ENCODE measurements around the gene IFITM1. TPM values are rescaled to one million over a fixed set of nuclear protein-coding genes. Genes with fewer than 3 reads are reported as not detected.

IFITM1 gene
- total and polyA plus RNA-seq, 2 of the 8 experiments (the other 6 are each of a cell fraction or from before 2014, with no cell fraction given) = 394 to 1,464 TPM

DNA sequence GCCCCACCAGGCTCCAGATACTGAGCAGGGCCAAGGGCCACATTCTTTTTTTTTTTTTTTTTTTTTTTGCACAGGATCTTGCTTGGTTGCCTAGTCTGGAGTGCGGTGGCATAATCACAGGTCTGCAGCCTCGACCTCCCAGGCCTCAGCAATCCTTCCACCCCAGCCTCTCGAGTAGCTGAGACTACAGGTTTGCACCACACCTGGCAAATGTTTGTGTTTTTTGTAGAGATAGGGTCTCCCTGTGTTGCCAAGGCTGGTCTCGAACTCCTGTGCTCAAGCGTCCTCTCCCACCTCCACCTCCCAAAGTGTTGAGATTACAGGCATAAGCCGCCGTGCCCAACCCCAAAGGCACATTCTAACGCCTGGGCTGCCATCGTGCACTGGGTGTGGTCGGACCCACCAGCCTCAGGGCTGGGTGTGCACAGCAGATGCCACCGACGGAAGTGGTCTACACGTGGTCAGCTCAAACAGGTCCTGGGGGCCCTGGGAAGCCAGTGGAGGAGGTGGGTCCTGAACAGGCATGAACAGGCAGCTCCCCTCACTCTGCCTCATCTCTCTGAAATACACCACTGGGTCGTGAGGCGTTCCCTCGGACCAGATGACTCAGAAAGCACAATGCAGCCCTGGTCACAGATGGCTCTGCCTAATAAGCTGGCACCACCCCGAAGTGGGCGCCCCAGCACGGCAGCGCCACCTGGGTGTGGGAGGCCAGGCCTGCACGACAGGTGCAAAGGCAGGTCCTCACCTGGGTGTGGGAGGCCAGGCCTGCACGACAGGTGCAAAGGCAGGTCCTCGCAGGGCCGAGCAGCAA is 50.3 kb downstream of the IFITM1 start (continued):
- no peak for TF ChIP-seq NRF1 (IDR thresholded peaks at IDR 0.05; ENCODE audit: low read depth, low read length)
- TF ChIP-seq, protein P1, sequence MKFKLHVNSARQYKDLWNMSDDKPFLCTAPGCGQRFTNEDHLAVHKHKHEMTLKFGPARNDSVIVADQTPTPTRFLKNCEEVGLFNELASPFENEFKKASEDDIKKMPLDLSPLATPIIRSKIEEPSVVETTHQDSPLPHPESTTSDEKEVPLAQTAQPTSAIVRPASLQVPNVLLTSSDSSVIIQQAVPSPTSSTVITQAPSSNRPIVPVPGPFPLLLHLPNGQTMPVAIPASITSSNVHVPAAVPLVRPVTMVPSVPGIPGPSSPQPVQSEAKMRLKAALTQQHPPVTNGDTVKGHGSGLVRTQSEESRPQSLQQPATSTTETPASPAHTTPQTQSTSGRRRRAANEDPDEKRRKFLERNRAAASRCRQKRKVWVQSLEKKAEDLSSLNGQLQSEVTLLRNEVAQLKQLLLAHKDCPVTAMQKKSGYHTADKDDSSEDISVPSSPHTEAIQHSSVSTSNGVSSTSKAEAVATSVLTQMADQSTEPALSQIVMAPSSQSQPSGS (IDR thresholded peaks at IDR 0.05; ENCODE audit: low read length) = no peak
- no peak for TF ChIP-seq JUN (IDR thresholded peaks at IDR 0.05; ENCODE audit: low read depth, low read length)
- TF ChIP-seq, protein P2, sequence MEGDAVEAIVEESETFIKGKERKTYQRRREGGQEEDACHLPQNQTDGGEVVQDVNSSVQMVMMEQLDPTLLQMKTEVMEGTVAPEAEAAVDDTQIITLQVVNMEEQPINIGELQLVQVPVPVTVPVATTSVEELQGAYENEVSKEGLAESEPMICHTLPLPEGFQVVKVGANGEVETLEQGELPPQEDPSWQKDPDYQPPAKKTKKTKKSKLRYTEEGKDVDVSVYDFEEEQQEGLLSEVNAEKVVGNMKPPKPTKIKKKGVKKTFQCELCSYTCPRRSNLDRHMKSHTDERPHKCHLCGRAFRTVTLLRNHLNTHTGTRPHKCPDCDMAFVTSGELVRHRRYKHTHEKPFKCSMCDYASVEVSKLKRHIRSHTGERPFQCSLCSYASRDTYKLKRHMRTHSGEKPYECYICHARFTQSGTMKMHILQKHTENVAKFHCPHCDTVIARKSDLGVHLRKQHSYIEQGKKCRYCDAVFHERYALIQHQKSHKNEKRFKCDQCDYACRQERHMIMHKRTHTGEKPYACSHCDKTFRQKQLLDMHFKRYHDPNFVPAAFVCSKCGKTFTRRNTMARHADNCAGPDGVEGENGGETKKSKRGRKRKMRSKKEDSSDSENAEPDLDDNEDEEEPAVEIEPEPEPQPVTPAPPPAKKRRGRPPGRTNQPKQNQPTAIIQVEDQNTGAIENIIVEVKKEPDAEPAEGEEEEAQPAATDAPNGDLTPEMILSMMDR (IDR thresholded peaks at IDR 0.05; ENCODE audit: control extremely low read depth in 1 of 3, insufficient read depth in 1 of 3, low read depth in 1 of 3, low read length in 3 of 3) = peak in 2 of 3 experiments; percentile 86 to 93; a peak in 3 of 4 replicates
- TF ChIP-seq, protein P3, sequence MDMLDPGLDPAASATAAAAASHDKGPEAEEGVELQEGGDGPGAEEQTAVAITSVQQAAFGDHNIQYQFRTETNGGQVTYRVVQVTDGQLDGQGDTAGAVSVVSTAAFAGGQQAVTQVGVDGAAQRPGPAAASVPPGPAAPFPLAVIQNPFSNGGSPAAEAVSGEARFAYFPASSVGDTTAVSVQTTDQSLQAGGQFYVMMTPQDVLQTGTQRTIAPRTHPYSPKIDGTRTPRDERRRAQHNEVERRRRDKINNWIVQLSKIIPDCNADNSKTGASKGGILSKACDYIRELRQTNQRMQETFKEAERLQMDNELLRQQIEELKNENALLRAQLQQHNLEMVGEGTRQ (IDR thresholded peaks at IDR 0.05; ENCODE audit: low read length) = no peak
- TF ChIP-seq TBP (IDR thresholded peaks at IDR 0.05; ENCODE audit: low read depth, low read length) = no peak
- no peak for TF ChIP-seq ZNF274 (IDR thresholded peaks at IDR 0.05; ENCODE audit: borderline replicate concordance, extremely low read depth, low read length)
- no peak for TF ChIP-seq JUND (IDR thresholded peaks at IDR 0.05; ENCODE audit: low read length)
- no peak for TF ChIP-seq TEAD4 (IDR thresholded peaks at IDR 0.05; ENCODE audit: low read depth, low read length)
- no peak for TF ChIP-seq CBX8 (IDR thresholded peaks at IDR 0.05; ENCODE audit: borderline replicate concordance, low read depth, low read length)
- TF ChIP-seq EGR1 (IDR thresholded peaks at IDR 0.05; ENCODE audit: borderline replicate concordance, low read depth, low read length) = peak; percentile 64; the same call in 1 of the 2 replicates
- peak; percentile 57 to 70 for TF ChIP-seq RAD21 (IDR thresholded peaks at IDR 0.05 in 1 of 2, conservative IDR thresholded peaks at IDR 0.05 in 1 of 2; ENCODE audit: low read depth in 2 of 2, low read length in 2 of 2)
- 0 out of 2 replicates have a peak, but pooled peaks have one; percentile 35 for TF ChIP-seq YY1 (IDR thresholded peaks at IDR 0.05; ENCODE audit: low read depth, low read length)
- no peak for TF ChIP-seq CTBP2 (IDR thresholded peaks at IDR 0.05; ENCODE audit: borderline replicate concordance, insufficient read depth, insufficient read length, low read length)
- no peak; the same call in 1 of the 2 replicates for TF ChIP-seq GABPA (IDR thresholded peaks at IDR 0.05; ENCODE audit: borderline replicate concordance, insufficient read depth, low read length)
- no peak for TF ChIP-seq GTF2F1 (IDR thresholded peaks at IDR 0.05; ENCODE audit: borderline replicate concordance, low read depth, low read length)
- no peak for TF ChIP-seq SUZ12 (IDR thresholded peaks at IDR 0.05; ENCODE audit: low read length)
